ENCODE results near the gene CREB3L4. TPM values are rescaled to one million over a fixed set of nuclear protein-coding genes. Genes with fewer than 3 reads are reported as not detected.
"Not testable (repeated sequence)": the region's sequence is repeated elsewhere in the genome, so short reads cannot be mapped to it uniquely, and the experiment has no call there.

Gene CREB3L4
- total and polyA plus RNA-seq, 2 experiments from 2014 or later = 8.6 to 15.1 TPM

- Histone ChIP-seq H3K36me3 (replicated peaks; ENCODE audit: insufficient read depth, low read depth) (peaks cover under 1% of the 10 kb centered on the region), H3K27ac (peak overlapping the region; percentile 87), H2AFZ (no peak overlapping the region), H4K20me1 (ENCODE audit: insufficient read depth, poor library complexity, severe bottlenecking) (no peaks in the 10 kb centered on the region), H3K4me2 (no peak overlapping the region), H3K4me3 (no peak overlapping the region), H3K27me3 (no peaks in the 10 kb centered on the region), H3K9me2 (replicated peaks; ENCODE audit: insufficient read depth) (no peaks in the 10 kb centered on the region), H3K9me3 (ENCODE audit: low read depth) (no peaks in the 10 kb centered on the region), H3K79me2 (no peaks in the 10 kb centered on the region), H3K4me1 (ENCODE audit: insufficient read depth) (peaks cover 5% of the 10 kb centered on the region)
- DNase-seq (ENCODE audit: low spot score) = no peak
- TF ChIP-seq CTCF (IDR thresholded peaks at IDR 0.05; ENCODE audit: poor library complexity) (no peak), EZH2phosphoT487 (IDR thresholded peaks at IDR 0.05; ENCODE audit: low read depth, severe bottlenecking, unreplicated experiment) (no peak), EZH2 (IDR thresholded peaks at IDR 0.05; ENCODE audit: borderline replicate concordance) (no peak)
- 82% methylated on average over 4 of the region's 4 CpGs for WGBS (ENCODE audit: low lambda C conversion rate, missing lambda C conversion rate)
Measured at GRCh38 chr1:154000420-154000819, 32.7 kb downstream of the CREB3L4 start.

DNA sequence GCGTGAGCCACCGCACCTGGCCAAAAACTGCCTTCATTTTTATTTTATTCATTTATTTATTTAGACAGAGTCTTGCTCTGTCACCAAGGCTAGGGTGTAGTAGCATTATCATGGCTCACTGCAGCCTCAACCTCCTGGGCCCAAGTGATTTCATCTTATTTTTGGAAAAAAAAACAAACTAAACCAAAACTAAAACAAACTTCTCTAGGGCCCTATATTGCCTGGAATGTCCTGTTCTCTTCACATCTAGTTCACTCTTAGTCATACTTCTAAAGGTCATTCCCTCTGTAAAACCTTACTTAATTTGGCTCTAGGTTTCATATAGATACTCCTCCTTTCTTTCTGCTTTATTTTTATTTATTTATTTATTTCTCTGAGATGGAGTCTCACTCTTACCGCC is 38.4 kb downstream of the CREB3L4 start:
- Histone ChIP-seq H3K27ac (no peak overlapping the region), H3K79me2 (no peaks in the 10 kb centered on the region)
- 100% methylated on average over 3 of the region's 3 CpGs for WGBS (ENCODE audit: low lambda C conversion rate, missing lambda C conversion rate)

DNA sequence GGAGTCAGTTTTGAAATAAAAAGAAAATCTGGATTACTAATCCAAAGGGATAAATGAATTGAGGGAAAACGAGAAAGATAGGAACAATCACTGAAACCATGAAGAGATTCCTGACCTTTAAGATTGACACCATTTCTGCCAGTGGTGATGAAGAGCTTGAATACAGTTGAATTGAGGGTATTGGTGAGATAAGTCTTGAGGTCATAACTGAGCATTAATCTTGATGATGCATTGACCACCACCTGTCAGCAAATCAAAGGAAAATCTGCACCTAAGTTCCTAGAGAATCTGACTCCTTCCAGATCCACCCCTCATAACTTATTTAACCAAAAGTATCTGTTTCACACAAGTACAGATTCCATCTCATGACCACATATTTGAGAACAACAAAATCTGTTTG is 44.4 kb downstream of the CREB3L4 start:
- H3K4me3 ChIP-seq = no peak overlapping the region
- no peaks in the 10 kb centered on the region for H3K9me3 ChIP-seq (ENCODE audit: low read depth)
- TF ChIP-seq EZH2 (IDR thresholded peaks at IDR 0.05; ENCODE audit: borderline replicate concordance) (no peak), CTCF (IDR thresholded peaks at IDR 0.05; ENCODE audit: poor library complexity) (no peak), EZH2phosphoT487 (IDR thresholded peaks at IDR 0.05; ENCODE audit: low read depth, severe bottlenecking, unreplicated experiment) (no peak)
- 81% methylated on average over 1 of the region's 1 CpG for WGBS (ENCODE audit: low lambda C conversion rate, missing lambda C conversion rate)
- no peaks in the 10 kb centered on the region for H3K36me3 ChIP-seq (replicated peaks; ENCODE audit: insufficient read depth, low read depth)
- no peaks in the 10 kb centered on the region for H4K20me1 ChIP-seq (ENCODE audit: insufficient read depth, poor library complexity, severe bottlenecking)
- DNase-seq (ENCODE audit: low spot score) = no peak
- no peak overlapping the region for H3K27ac ChIP-seq
- no peaks in the 10 kb centered on the region for H3K79me2 ChIP-seq
- no peaks in the 10 kb centered on the region for H3K4me1 ChIP-seq (ENCODE audit: insufficient read depth)
- no peak overlapping the region for H3K4me2 ChIP-seq
- H3K27me3 ChIP-seq = no peaks in the 10 kb centered on the region
- H3K9me2 ChIP-seq (replicated peaks; ENCODE audit: insufficient read depth) = no peaks in the 10 kb centered on the region
- no peak overlapping the region for H2AFZ ChIP-seq

More for the DNA sequence above, 38.4 kb downstream of the CREB3L4 start:
- Histone ChIP-seq H3K4me2 (no peak overlapping the region), H3K9me2 (replicated peaks; ENCODE audit: insufficient read depth) (no peaks in the 10 kb centered on the region), H3K9me3 (ENCODE audit: low read depth) (no peaks in the 10 kb centered on the region), H3K36me3 (replicated peaks; ENCODE audit: insufficient read depth, low read depth) (no peaks in the 10 kb centered on the region), H4K20me1 (ENCODE audit: insufficient read depth, poor library complexity, severe bottlenecking) (no peaks in the 10 kb centered on the region), H3K27me3 (no peaks in the 10 kb centered on the region), H3K4me1 (ENCODE audit: insufficient read depth) (peaks cover 1% of the 10 kb centered on the region), H2AFZ (no peak overlapping the region), H3K4me3 (no peak overlapping the region)
- DNase-seq (ENCODE audit: low spot score) = no peak
- TF ChIP-seq CTCF (IDR thresholded peaks at IDR 0.05; ENCODE audit: poor library complexity) (no peak), EZH2 (IDR thresholded peaks at IDR 0.05; ENCODE audit: borderline replicate concordance) (no peak), EZH2phosphoT487 (IDR thresholded peaks at IDR 0.05; ENCODE audit: low read depth, severe bottlenecking, unreplicated experiment) (no peak)

- H3K9me3 ChIP-seq (ENCODE audit: low read depth); H3K27ac ChIP-seq; DNase-seq (ENCODE audit: low spot score); H3K9me2 ChIP-seq (replicated peaks; ENCODE audit: insufficient read depth); H3K36me3 ChIP-seq (replicated peaks; ENCODE audit: insufficient read depth, low read depth); H2AFZ ChIP-seq; H3K4me3 ChIP-seq; H3K4me2 ChIP-seq; H3K79me2 ChIP-seq; H4K20me1 ChIP-seq (ENCODE audit: insufficient read depth, poor library complexity, severe bottlenecking); H3K4me1 ChIP-seq (ENCODE audit: insufficient read depth); H3K27me3 ChIP-seq: not testable (repeated sequence)
- WGBS (ENCODE audit: low lambda C conversion rate, missing lambda C conversion rate) = 93% methylated on average over 14 of the region's 14 CpGs
Measured at GRCh38 chr1:154012543-154012942, 44.8 kb downstream of the CREB3L4 start.
